Melanocyte of skin (primary cell): ENCODE data around the gene GPC4. TPM values are rescaled to one million over a fixed set of nuclear protein-coding genes. Genes with fewer than 3 reads are reported as not detected.

Source experiments
- total RNA-seq, 2 donors: library from RNA; depleted of rRNA; stranded (reverse); fragments of >200 nt; gene quantifications; 2 replicates each; pipeline ENCODE4 v1.2.3, GENCODE V29; 2012

Gene GPC4
- total RNA-seq = not detected

GRCh38 chrX:133415276-133416105 is at the start of gene GPC4:
Gene GPC4 (minus strand): TSS chrX:133415489. CDS start chrX:133414965, 524 bp downstream.

Other genes starting within 250 kb of the GPC4 start
- gene TFDP3, start 197.1 kb downstream of the GPC4 start, total RNA-seq = not detected